NT2/D1 (cell line): ENCODE measurements around the gene ARID4B.

Source experiments
- SUZ12 ChIP-seq: IDR thresholded peaks from 2 replicates; pipeline ENCODE4 v1.6.1; 2011; ENCODE audit not compliant: insufficient read length, insufficient read depth; ENCODE audit errors: extremely low read depth
- YY1 ChIP-seq: IDR thresholded peaks from 2 replicates; pipeline ENCODE4 v1.6.1; 2011; ENCODE audit not compliant: insufficient read length, insufficient read depth
- ZNF274 ChIP-seq: IDR thresholded peaks from 2 replicates; pipeline ENCODE4 v1.6.1; 2011; ENCODE audit warnings: mild to moderate bottlenecking, low read depth, low read length

DNA sequence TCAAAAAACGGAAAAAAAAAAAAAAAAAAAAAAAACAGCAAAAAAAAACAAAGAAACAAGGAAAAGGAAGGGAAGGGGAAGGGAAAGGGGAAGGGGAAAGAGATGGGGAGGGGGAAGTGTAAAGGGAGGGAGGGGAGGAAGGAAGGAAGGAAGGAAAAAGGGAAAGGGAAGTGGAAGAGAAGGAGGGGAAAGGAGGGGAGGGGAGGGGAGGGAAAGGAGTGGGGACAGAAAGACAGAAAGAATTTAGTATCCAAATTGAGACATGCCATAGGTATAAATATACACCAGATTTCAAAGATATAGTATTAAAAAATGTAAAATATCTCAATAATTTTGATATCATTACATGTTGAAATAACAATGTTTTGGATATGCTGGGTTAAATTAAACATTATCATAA, 25.8 kb downstream of the ARID4B start:
- TF ChIP-seq YY1, result no peak
- no peak for TF ChIP-seq ZNF274
- TF ChIP-seq SUZ12, result no peak
